GM18867 (cell line): Measurements from ENCODE around the gene CYB561.
"Not testable (repeated sequence)": the region's sequence is repeated elsewhere in the genome, so short reads cannot be mapped to it uniquely, and the experiment has no call there.

Source experiments
- ATAC-seq: cut with Tn5 transposase; IDR thresholded peaks from one replicate; pipeline ENCODE4 v1.9.1; 2021; ENCODE audit warnings: mild to moderate bottlenecking, moderate library complexity; ENCODE audit not compliant: unreplicated experiment

The CYB561 gene

GRCh38 chr17:63479495-63480184, 33.5 kb upstream of the CYB561 start:
- ATAC-seq = no peak

GRCh38 chr17:63478814-63479494, 32.8 kb upstream of the CYB561 start:
- peak; percentile 72 for ATAC-seq

GRCh38 chr17:63477480-63478440, 31.7 kb upstream of the CYB561 start:
- no peak for ATAC-seq

GRCh38 chr17:63476854-63477479, 30.9 kb upstream of the CYB561 start, which contains the start of gene ACE:
ACE (plus strand) TSS chr17:63477061; CDS start chr17:63477095, 34 bp downstream.
- no peak for ATAC-seq

- no peak for ATAC-seq
Measured at GRCh38 chr17:63476459-63476853, 30.4 kb upstream of the CYB561 start.

- ATAC-seq = no peak
Measured at GRCh38 chr17:63475491-63476412, 29.6 kb upstream of the CYB561 start.

- no peak for ATAC-seq
Measured at GRCh38 chr17:63474586-63475460, 28.7 kb upstream of the CYB561 start.

- ATAC-seq = no peak
Measured at GRCh38 chr17:63474174-63474573, 28.1 kb upstream of the CYB561 start.

- ATAC-seq = not testable (repeated sequence)
Measured at GRCh38 chr17:63468099-63468498, 22.0 kb upstream of the CYB561 start.

GRCh38 chr17:63464691-63465236, 18.7 kb upstream of the CYB561 start:
- no peak for ATAC-seq

- no peak for ATAC-seq
Measured at GRCh38 chr17:63463771-63464170, 17.7 kb upstream of the CYB561 start.

GRCh38 chr17:63460018-63460417, 13.9 kb upstream of the CYB561 start:
- ATAC-seq = no peak

- no peak for ATAC-seq
Measured at GRCh38 chr17:63458478-63458877, 12.4 kb upstream of the CYB561 start.

GRCh38 chr17:63455417-63455816, 9.3 kb upstream of the CYB561 start:
- no peak for ATAC-seq

GRCh38 chr17:63454915-63455314, 8.8 kb upstream of the CYB561 start:
- ATAC-seq = no peak

- ATAC-seq = not testable (repeated sequence)
Measured at GRCh38 chr17:63454357-63454756, 8.3 kb upstream of the CYB561 start.

GRCh38 chr17:63452962-63453551, 7.0 kb upstream of the CYB561 start:
- no peak for ATAC-seq
